KOPT-K1 (cell line): ENCODE results near the gene LYZ.

Source experiments
- H3K27ac ChIP-seq: fragments of 200-600 bp; sonication (generic); 2 replicates; pipeline ENCODE4 v1.5.1; 2016; ENCODE audit warnings: antibody characterized with exemption, mild to moderate bottlenecking, low read depth, low read length; ENCODE audit not compliant: poor library complexity, severe bottlenecking
- H3K36me3 ChIP-seq: fragments of 200-600 bp; sonication (generic); 2 replicates; pipeline ENCODE4 v1.5.1; 2017; ENCODE audit warnings: antibody characterized with exemption, mild to moderate bottlenecking, low read length, moderate library complexity; ENCODE audit not compliant: insufficient read depth
- H3K9me3 ChIP-seq: fragments of 200-600 bp; sonication (generic); 2 replicates; pipeline ENCODE4 v1.5.1; 2017; ENCODE audit warnings: antibody characterized with exemption, low read length, mild to moderate bottlenecking; ENCODE audit not compliant: insufficient read depth, poor library complexity, severe bottlenecking

LYZ gene

DNA sequence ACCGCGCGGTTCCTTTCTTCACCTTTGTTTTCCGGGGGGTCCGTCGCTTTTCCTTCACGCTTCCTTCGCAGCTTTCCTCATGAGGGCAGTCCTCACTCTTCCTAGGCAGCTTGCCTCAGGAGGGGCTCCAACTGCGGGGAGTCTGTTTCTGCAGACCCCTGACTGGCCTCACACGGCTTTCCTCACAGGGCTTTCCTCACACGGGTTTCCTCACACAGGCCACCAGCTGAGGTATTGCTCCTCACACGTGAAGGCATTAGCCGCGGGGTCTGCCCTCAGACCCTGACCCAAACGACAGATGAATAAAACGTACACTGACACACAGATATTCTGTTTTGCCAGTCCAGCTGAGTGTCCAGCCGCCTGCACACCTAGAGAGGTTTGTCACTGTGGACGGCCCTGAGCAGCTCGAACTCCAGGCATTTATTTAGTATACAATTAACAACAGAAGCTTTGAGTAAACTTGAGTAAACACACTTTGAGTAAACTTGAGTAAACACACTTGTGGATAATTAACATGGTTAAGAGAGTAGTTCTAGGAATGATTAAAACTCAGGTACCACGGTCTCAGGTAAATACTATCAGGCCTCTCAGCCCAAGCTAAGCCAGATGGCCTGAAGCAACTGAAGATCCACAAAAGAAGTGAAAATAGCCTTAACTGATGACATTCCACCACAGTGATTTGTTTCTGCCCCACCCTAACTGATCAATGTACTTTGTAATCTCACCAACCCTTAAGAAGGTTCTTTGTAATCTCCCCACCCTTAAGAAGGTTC, 16.1 kb upstream of the LYZ start:
- no peak overlapping the region for H3K27ac ChIP-seq
- no peaks in the 10 kb centered on the region for H3K9me3 ChIP-seq
- no peaks in the 10 kb centered on the region for H3K36me3 ChIP-seq

DNA sequence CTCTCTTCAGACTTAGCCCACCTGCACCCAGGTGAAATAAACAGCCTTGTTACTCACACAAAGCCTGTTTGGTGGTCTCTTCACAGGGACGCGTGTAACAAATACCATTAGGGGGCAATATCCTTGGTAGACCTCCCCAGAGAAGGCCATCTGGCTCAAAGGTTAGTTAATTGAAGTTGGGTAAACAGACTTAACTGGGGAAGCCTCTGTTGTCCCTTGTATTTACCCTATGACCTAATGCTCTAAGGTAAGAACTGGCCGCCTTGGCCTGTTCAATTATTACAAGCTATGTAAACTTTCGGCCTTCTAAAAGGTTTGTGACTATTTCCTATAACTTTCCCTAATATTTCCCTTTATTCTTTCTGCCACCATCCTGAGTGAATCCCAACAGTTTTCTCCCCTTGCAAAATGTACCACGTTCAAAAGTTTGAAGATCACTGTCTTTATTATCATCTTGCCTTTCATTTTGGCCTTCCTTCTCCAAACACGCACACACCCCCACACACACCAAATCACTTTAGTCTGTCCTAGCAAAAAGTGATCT, 15.3 kb upstream of the LYZ start:
- no peaks in the 10 kb centered on the region for H3K9me3 ChIP-seq
- no peak overlapping the region for H3K27ac ChIP-seq
- H3K36me3 ChIP-seq, result no peaks in the 10 kb centered on the region

DNA sequence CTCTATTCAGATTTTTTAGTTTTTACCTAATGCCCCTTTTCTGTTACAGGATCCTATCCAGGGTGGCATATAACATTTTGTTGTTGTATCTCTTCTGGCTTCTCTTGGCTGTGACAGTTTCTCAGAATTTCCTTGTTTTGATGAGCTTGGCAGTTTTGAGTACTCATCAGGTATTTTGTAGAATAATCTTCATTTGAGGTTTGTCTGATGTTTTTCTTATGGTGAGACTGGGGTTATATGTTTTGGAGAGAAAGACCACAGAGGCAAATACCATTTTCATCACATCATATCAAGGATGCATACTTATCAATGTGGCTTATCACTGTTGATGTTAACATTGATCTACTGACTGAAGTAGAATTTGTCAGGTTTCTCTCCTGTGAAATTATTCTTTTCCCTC, 14.0 kb upstream of the LYZ start:
- H3K36me3 ChIP-seq, result no peaks in the 10 kb centered on the region
- no peaks in the 10 kb centered on the region for H3K9me3 ChIP-seq
- no peak overlapping the region for H3K27ac ChIP-seq

DNA sequence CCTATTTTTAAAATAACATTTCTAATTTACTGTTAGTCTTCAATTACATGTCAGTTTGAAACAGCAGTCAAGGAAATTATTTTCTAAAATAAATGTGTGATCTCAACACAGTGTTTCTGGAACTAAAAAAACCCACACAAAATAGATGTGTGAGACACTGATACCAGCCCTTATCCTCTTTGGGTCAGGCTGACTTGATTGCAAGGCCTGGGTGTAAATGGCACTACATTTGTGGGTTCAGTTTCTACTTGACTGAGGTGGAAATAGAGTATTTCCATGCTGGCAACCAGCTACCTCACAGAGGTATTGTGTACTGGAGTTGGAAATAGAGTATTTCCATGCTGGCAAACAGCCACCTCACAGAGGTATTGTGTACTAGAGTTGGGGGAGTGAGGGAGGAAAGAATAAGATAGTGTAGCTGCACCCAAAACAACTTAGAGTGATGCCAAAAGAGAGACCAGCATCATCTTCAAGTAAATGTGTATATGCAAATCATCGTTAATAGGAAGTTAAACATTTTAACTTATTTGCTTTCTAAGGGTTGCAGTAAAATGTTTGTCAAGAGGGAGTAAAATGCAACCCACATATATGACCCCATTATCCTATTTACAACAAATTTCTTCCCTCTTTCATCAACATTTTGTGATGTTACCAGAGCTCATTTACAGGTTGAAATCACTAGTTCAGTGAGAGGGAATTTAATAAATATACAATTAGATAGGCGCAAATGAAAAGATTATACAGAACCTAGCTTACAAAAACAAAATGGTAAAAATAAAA, 10.7 kb upstream of the LYZ start:
- H3K27ac ChIP-seq, result no peak overlapping the region
- no peaks in the 10 kb centered on the region for H3K36me3 ChIP-seq
- no peaks in the 10 kb centered on the region for H3K9me3 ChIP-seq

DNA sequence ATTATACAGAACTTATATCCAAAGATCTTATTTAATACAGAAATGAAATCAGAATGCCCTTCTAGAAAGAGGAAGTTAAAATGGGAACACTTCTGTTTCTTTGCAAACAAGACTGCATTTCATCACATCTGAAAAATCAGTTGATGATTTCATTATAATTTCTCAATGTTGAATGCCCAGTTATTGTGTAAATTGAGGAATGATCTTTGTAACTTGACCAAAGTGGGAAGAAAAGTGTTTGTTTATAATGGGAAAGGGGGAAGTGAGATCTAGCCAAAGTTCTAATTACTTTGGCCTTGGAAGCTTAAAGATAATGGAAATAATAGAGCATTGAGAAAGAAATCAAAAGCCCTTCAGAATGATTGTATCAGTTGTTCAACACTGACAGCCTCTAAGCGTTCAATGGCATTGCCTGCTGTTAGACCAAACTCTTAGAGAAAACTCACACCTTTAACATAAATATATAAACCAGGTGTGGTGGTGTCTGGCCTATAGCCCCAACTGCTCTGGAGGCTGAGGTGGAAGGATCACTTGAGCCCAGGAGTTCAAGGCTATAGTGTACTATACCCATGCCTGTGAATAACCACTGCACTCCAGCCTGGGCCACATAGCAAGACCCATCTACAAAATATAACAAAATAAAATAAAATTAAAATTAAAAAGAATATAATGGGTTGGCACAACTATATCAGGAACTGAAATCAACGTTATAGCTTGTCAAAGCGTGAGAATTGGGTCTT, 9.9 kb upstream of the LYZ start:
- no peaks in the 10 kb centered on the region for H3K9me3 ChIP-seq
- H3K27ac ChIP-seq, result no peak overlapping the region
- H3K36me3 ChIP-seq, result no peaks in the 10 kb centered on the region

DNA sequence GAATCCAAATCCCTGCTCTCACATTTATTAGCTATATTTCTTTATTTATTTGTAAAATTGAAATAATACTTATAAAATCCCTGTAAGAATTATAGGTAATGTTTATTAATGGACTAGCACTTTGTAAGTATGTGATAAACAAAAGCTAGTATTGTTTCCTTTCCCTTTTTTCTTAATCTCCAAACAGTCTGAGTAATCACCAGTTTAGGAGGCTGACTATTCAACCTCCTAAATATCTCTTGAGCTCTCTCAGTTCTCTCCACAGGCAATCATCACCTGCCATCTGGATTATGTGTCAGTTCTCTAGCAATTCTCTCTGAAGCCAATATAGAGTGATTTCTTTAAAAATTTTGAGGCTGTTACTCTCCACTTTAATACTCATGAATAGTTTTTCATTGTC, 9.2 kb upstream of the LYZ start:
- Histone ChIP-seq H3K36me3 (no peaks in the 10 kb centered on the region), H3K27ac (no peak overlapping the region), H3K9me3 (no peaks in the 10 kb centered on the region)

DNA sequence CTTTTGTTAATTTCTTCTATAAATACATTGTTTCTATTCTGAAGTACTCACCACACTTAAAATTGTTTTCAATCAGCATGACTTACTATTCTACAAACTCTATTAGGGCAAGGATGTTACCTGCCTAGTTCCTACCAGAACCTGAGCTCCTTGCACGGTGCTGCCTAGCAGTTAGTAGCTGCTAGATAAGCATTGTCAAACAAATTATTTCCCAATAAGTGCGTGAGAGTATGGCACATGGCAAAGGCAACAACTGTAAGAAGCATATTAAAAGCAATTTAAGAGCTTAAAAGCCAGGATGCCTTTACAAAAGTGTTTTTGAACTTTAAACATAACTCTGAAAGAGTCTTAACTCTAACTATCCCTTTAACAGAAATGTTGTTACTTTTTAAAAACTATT, 8.2 kb upstream of the LYZ start:
- Histone ChIP-seq H3K36me3 (no peaks in the 10 kb centered on the region), H3K9me3 (no peaks in the 10 kb centered on the region), H3K27ac (no peak overlapping the region)

DNA sequence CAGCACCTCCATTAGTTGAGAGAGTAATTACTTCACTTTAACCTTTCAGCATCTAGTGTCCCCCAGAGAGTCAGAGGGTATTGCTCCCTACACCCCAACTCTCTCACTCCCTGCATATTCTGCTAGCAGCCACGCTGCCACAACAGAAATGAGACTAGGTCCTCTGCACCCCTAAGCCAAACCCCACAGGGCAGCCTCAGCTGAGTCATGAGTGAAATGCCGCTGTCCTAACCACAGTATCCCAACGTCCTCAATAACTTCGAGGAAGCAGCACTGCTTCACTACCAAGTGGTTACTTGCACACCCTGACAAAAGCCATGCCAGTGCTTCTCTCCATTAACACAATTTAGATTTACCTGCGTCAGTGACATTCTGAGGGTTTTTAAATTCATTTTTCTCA, 6.9 kb upstream of the LYZ start:
- H3K27ac ChIP-seq, result no peak overlapping the region
- no peaks in the 10 kb centered on the region for H3K9me3 ChIP-seq
- no peaks in the 10 kb centered on the region for H3K36me3 ChIP-seq

DNA sequence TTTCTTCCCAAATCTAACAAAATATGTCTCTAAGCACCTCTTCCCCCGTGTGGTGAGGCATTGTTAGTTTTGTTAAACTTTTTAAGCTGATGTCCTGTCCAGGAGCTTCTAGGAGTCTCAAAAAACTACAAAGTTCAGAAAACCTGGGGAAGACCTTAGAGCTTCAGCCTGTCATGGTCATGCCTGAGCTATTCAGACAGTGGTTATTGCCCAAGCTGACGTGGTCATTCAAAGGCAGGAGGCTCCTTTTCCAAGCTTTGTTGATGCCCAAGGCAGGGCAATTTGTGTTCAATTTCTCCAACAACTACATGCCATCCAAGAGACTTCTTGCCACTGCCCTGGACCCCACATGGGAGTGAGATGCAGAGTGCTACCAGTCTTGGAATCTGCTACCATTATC, 5.8 kb upstream of the LYZ start:
- Histone ChIP-seq H3K27ac (no peak overlapping the region), H3K9me3 (no peaks in the 10 kb centered on the region), H3K36me3 (no peaks in the 10 kb centered on the region)

DNA sequence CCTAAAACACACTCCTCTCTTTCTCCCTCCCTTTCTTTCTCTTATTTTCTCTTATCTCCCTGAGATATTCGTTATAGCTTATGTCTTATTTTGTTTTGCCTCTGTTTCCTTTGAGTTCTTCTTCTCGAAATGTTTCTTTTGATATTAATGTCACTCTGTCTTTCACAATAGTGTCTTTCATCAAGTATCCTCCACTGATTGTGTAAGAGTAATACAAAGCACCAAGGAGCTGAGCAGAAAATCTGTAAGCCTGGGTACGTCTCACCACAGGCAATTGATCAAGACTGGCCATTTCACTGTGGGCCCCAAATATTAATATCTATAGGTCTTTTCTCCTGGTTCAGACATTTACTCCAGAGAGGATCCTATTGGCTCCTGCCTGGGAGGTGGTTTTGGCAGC, 4.8 kb upstream of the LYZ start:
- H3K36me3 ChIP-seq, result no peaks in the 10 kb centered on the region
- H3K9me3 ChIP-seq, result no peaks in the 10 kb centered on the region
- no peak overlapping the region for H3K27ac ChIP-seq

DNA sequence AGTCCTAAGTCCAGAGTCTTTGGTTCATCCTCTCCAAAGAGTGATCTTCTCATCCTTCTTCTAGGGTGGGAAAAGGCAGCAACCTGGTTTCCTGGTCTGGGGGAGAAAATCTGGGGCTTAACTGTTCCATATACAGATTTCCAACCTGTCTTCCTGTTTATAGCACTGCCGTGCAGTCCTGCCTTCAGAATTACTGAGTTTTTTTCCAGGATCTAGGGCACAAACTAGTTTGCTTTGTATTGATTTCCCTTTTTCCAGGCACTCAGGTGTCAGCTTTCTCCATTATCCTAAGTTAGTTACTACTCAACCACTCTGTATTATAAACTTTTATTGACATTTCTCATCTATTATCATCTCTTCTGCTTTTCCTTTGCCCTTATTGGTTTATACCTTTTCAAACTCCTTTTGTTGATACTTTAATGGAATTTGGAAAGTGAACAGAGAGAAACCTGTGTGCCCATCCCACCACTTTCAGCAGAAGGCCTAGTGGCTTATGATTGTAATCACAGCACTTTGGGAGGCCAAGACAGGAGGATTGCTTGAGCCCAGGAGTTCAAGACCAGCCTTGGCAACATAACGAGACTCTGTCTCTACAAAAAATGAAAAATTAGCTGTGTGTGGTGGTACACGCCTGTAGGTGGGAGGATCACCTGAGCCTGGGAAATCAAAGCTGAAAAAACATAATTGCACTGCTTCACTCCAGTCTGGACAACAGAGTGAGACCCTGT, 4.1 kb upstream of the LYZ start:
- Histone ChIP-seq H3K9me3 (no peaks in the 10 kb centered on the region), H3K36me3 (no peaks in the 10 kb centered on the region), H3K27ac (no peak overlapping the region)

DNA sequence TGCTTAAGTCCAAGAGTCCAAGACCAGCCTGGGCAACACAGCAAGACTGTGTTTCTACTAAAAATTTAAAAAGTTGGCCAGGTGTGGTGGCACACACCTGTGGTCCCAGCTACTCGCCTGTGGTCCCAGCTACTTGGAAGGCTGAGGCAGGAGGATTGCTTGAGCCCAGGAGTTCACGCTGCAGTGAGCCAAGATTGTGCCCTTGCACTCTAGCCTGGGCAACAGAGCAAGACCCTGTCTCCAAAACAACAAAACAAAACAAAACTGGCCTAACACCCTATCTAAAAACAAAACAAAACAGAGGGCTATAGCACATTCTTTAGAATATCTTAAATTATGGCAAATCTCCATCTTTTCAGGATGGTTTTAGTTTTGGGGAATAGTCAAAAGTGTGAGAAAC, 3.1 kb upstream of the LYZ start:
- H3K9me3 ChIP-seq, result no peaks in the 10 kb centered on the region
- no peak overlapping the region for H3K27ac ChIP-seq
- H3K36me3 ChIP-seq, result no peaks in the 10 kb centered on the region

DNA sequence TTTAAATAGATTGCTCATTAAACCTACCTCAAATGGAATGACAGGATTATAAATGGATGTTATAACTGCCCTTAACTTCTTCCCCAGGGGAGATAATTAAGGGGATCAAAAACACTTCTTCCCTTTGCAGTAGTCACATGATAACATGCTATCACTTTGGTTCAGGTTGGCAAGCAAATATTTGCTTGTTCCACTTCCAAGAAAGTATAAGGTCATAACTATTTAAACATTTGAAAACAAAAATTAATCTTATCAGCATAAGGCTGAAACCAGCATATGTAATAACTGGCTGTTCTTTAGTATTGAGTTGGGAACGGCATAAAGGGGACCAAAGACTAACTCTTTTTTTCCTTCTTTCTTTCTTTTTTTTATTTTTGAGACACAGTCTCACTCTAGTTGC, 2.4 kb upstream of the LYZ start:
- Histone ChIP-seq H3K36me3 (no peaks in the 10 kb centered on the region), H3K9me3 (no peaks in the 10 kb centered on the region), H3K27ac (no peak overlapping the region)

DNA sequence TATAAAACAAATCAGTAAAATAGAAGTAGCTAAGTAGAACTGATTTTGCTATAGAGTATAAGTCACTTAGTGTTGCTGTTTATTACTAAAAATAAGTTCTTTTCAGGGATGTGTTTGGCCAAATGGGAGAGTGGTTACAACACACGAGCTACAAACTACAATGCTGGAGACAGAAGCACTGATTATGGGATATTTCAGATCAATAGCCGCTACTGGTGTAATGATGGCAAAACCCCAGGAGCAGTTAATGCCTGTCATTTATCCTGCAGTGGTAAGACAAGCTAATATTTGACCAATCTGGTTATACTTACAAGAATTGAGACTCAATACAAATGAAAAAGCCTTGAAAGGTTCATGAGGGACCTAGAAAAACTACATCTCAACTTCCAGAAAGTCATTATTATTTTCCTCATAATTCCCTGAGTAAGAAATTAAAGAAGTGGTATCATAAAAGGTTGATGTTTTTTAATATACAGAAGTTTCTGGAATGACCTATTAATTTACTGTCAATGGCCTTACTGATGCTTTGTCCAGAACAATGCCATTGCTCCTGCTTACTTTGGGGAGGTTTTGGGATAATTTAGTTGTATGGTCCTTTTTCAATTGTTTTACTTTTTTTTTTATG, 1.9 kb downstream of the LYZ start:
- Histone ChIP-seq H3K9me3 (no peaks in the 10 kb centered on the region), H3K27ac (no peak overlapping the region), H3K36me3 (no peaks in the 10 kb centered on the region)
